Vagina (tissue), 2 donors: ENCODE results near the gene C7orf25. TPM values are rescaled to one million over a fixed set of nuclear protein-coding genes. Genes with fewer than 3 reads are reported as not detected.

Experiments used
- DNase-seq, 2 donors: peaks; one replicate each; pipeline ENCODE4 v3.0.0-alpha.2; 2017; ENCODE audit errors: extremely low spot score in 2 of 2
- H3K27ac ChIP-seq: fragments of 200-600 bp; sonication (generic); one replicate; pipeline ENCODE4 v1.5.1; 2019
- H3K27me3 ChIP-seq: fragments of 200-600 bp; sonication (generic); one replicate; pipeline ENCODE4 v1.5.1; 2019
- H3K36me3 ChIP-seq, 2 donors: fragments of 200-600 bp; sonication (generic); one replicate each; pipeline ENCODE4 v1.5.1; 2017 to 2019
- H3K4me1 ChIP-seq: fragments of 200-600 bp; sonication (generic); one replicate; pipeline ENCODE4 v1.5.1; 2019
- H3K4me3 ChIP-seq, 2 donors: fragments of 200-600 bp; sonication (generic); 1 replicate in 1 of 2; 2 replicates in 1 of 2; pipeline ENCODE4 v1.5.1; 2016 to 2019
- H3K9me3 ChIP-seq: fragments of 200-600 bp; sonication (generic); one replicate; pipeline ENCODE4 v1.5.1; 2019
- POLR2A ChIP-seq, 2 donors: fragments of 450-650 bp; IDR thresholded peaks; one replicate each; pipeline ENCODE4 v1.6.1; 2017; ENCODE audit warnings: antibody characterized with exemption in 2 of 2, mild to moderate bottlenecking in 2 of 2, moderate library complexity in 2 of 2
- POLR2AphosphoS5 ChIP-seq, 2 donors: sonication (generic); formaldehyde crosslinking; IDR thresholded peaks; one replicate each; pipeline ENCODE4 v1.9.0; 2017; ENCODE audit warnings: antibody characterized with exemption in 2 of 2, mild to moderate bottlenecking in 2 of 2, low read depth in 1 of 2; ENCODE audit not compliant: insufficient read depth in 1 of 2
- intact Hi-C: fragments of 100-400 bp; cut with DNase I; formaldehyde crosslinking; loops from one replicate; pipeline ENCODE4 v1.15.1; 2023
- total RNA-seq: library from RNA; depleted of rRNA; stranded (reverse); fragments of >200 nt; gene quantifications from one replicate; pipeline ENCODE4 v1.2.3, GENCODE V29; 2016
- TF ChIP-seq, protein P1 (sequence below), 3 experiments: fragments of 450-650 bp in 2 of 3; fragments of 200-600 bp in 1 of 3; sonication (generic) in 1 of 3; IDR thresholded peaks; one replicate each; pipeline ENCODE4 v1.5.1; 2017 to 2019; ENCODE audit warnings: antibody characterized with exemption in 3 of 3, mild to moderate bottlenecking in 2 of 3, moderate library complexity in 2 of 3

C7orf25 gene
- total RNA-seq, 1 donor from 2014 or later = 5.4 TPM

DNA sequence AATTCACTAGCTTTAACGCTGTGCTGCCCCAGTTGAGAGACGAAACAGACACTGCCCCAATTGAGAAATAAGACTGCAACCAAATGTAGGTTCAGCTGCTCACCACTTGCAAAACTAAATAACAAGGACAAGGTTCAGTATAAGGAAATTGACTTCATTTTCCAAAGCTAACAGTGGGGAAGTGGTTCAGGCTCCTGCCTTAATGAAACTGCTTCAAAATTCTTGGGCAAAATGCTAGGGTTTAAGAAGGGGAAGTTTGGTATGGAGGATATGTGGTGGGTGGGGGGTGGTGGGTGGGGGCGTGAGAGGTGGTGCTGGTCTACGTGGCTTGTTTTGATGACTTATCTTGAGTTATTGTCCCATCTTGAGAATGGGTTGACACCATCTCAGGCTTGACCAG is 42.1 kb upstream of the C7orf25 start:
- Histone ChIP-seq H3K36me3 (no peaks in the 10 kb centered on the region), H3K27me3 (no peaks in the 10 kb centered on the region), H3K9me3 (no peaks in the 10 kb centered on the region), H3K4me3 (no peak overlapping the region), H3K27ac (no peak overlapping the region), H3K4me1 (no peaks in the 10 kb centered on the region)
- no peak for DNase-seq
- intact Hi-C loops = no loop called here
- TF ChIP-seq, protein P1, sequence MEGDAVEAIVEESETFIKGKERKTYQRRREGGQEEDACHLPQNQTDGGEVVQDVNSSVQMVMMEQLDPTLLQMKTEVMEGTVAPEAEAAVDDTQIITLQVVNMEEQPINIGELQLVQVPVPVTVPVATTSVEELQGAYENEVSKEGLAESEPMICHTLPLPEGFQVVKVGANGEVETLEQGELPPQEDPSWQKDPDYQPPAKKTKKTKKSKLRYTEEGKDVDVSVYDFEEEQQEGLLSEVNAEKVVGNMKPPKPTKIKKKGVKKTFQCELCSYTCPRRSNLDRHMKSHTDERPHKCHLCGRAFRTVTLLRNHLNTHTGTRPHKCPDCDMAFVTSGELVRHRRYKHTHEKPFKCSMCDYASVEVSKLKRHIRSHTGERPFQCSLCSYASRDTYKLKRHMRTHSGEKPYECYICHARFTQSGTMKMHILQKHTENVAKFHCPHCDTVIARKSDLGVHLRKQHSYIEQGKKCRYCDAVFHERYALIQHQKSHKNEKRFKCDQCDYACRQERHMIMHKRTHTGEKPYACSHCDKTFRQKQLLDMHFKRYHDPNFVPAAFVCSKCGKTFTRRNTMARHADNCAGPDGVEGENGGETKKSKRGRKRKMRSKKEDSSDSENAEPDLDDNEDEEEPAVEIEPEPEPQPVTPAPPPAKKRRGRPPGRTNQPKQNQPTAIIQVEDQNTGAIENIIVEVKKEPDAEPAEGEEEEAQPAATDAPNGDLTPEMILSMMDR (IDR thresholded peaks at IDR 0.05) = no peak
- no peak for TF ChIP-seq POLR2AphosphoS5 (IDR thresholded peaks at IDR 0.05; ENCODE audit: insufficient read depth in 1 of 2, low read depth in 1 of 2)
- no peak for TF ChIP-seq POLR2A (IDR thresholded peaks at IDR 0.05)

DNA sequence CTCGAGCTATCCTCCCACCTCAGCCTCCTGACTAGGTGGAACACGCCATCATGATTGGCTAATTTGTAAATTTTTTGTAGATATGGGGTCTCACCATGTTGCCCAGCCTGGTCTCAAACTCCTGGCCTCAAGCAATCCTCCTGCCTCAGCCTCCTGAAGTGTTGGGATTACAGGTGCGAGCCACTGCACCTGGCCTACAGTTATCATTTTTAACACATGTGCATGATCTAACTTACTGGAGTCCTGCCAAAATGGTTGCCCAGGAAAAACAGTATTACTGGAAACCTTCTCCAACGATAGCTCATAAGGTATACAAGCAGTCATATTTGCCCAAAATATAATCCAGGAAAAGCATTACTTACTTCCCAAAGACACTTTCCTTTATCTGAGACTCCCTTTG is 40.5 kb upstream of the C7orf25 start:
- intact Hi-C loops = no loop called here
- TF ChIP-seq POLR2AphosphoS5 (IDR thresholded peaks at IDR 0.05; ENCODE audit: insufficient read depth in 1 of 2, low read depth in 1 of 2) = no peak
- TF ChIP-seq, protein P1 (IDR thresholded peaks at IDR 0.05) = no peak
- no peak for TF ChIP-seq POLR2A (IDR thresholded peaks at IDR 0.05)
- H3K36me3 ChIP-seq = no peaks in the 10 kb centered on the region

DNA sequence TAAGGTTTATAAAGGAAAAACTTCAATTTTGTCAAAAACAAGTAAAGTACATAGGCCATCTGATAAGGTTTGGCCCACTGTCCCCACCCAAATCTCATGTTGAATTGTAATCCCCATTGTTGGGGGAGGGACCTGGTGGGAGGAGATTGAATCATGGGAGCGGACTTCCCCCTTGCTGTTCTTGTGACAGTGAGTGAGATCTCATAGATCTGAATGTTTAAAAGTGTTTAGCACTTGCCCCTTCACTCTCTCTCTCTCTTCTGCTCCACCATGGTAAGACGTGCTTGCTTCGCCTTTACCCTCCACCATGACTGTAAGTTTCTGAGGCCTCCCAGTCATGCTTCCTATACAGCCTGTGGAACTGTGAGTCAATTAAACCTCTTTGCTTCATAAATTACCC is 38.5 kb upstream of the C7orf25 start:
- Histone ChIP-seq H3K27me3 (no peaks in the 10 kb centered on the region), H3K9me3 (no peaks in the 10 kb centered on the region), H3K4me1 (no peaks in the 10 kb centered on the region), H3K4me3 (no peak overlapping the region), H3K36me3 (no peaks in the 10 kb centered on the region), H3K27ac (no peak overlapping the region)
- intact Hi-C loops = no loop called here
- TF ChIP-seq, protein P1 (IDR thresholded peaks at IDR 0.05) = no peak
- TF ChIP-seq POLR2AphosphoS5 (IDR thresholded peaks at IDR 0.05; ENCODE audit: insufficient read depth in 1 of 2, low read depth in 1 of 2) = no peak
- no peak for TF ChIP-seq POLR2A (IDR thresholded peaks at IDR 0.05)
- DNase-seq = no peak

More for the DNA sequence above, 40.5 kb upstream of the C7orf25 start:
- Histone ChIP-seq H3K4me3 (no peak overlapping the region), H3K27me3 (no peaks in the 10 kb centered on the region), H3K4me1 (no peaks in the 10 kb centered on the region), H3K27ac (no peak overlapping the region), H3K9me3 (no peaks in the 10 kb centered on the region)
- DNase-seq = no peak

DNA sequence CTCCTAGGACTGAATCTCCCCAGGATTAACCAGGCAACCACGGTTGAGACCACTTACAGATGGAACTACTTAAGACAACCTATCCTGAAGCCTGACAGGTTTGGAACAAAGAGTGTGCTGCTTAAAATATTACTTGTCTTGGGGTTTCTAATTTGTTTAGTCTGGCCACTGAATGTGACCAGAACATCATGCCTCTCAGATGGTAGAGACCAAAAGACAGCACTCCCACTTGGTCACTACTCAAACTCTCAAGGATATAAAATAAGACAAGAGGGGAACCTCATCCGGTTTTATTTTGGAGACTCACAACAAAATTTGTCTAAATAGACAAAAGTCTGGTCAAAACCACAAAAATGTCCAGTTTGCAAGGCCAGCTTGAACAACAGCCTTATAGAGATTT is 35.7 kb upstream of the C7orf25 start:
- Histone ChIP-seq H3K27me3 (no peaks in the 10 kb centered on the region), H3K36me3 (no peaks in the 10 kb centered on the region), H3K4me1 (no peaks in the 10 kb centered on the region), H3K4me3 (no peak overlapping the region), H3K9me3 (no peaks in the 10 kb centered on the region), H3K27ac (no peak overlapping the region)
- DNase-seq = no peak
- TF ChIP-seq POLR2AphosphoS5 (IDR thresholded peaks at IDR 0.05; ENCODE audit: insufficient read depth in 1 of 2, low read depth in 1 of 2) (no peak), POLR2A (IDR thresholded peaks at IDR 0.05) (no peak)
- TF ChIP-seq, protein P1 (IDR thresholded peaks at IDR 0.05) = no peak
- intact Hi-C loops = no loop called here

DNA sequence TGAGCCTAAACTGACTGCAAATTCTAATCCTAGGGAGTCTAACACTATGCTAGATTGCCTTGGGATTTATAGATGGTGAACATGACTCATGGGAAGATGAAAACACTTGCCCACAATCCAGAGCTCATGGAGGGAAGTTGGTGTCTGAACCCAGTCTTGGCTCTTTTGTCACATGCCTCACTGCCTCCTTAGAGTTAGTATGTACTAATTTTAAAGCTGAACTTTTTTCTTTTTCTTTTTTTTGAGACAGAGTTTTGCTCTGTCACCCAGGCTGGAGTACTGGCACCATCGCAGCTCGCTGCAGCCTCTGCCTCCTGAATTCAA is 34.7 kb upstream of the C7orf25 start:
- no peak for DNase-seq
- Histone ChIP-seq H3K27ac (no peak overlapping the region), H3K4me3 (no peak overlapping the region), H3K9me3 (no peaks in the 10 kb centered on the region), H3K27me3 (no peaks in the 10 kb centered on the region), H3K36me3 (no peaks in the 10 kb centered on the region), H3K4me1 (no peaks in the 10 kb centered on the region)
- no peak for TF ChIP-seq POLR2A (IDR thresholded peaks at IDR 0.05)
- TF ChIP-seq, protein P1 (IDR thresholded peaks at IDR 0.05) = no peak
- no peak for TF ChIP-seq POLR2AphosphoS5 (IDR thresholded peaks at IDR 0.05; ENCODE audit: insufficient read depth in 1 of 2, low read depth in 1 of 2)
- intact Hi-C loops = no loop called here
